AG09309 (cell line): ENCODE results near the gene OAT.
A peak's percentile ranks its signal among the peaks of the same experiment; 100 is the strongest.

ENCODE experiments used
- DNase-seq: peaks from one replicate; pipeline ENCODE4 v3.0.0-alpha.2; 2010; ENCODE audit warnings: low read depth
- H3K4me3 ChIP-seq: 2 replicates; pipeline ENCODE4 v1.5.1; 2011; ENCODE audit warnings: mild to moderate bottlenecking, low read depth, low read length, moderate library complexity; ENCODE audit not compliant: control insufficient read depth
- TF ChIP-seq, protein P1 (sequence below): IDR thresholded peaks from 2 replicates; pipeline ENCODE4 v1.5.1; 2011; ENCODE audit warnings: mild to moderate bottlenecking, low read depth, low read length, inconsistent platforms; ENCODE audit not compliant: insufficient read depth, control insufficient read depth; ENCODE audit errors: missing control alignments

Gene OAT

GRCh38 chr10:124418726-124419501, at the start of gene OAT:
TSS of gene OAT (minus strand) at chr10:124418923. CDS start at chr10:124412171, 6,752 bp downstream.
- TF ChIP-seq, protein P1, sequence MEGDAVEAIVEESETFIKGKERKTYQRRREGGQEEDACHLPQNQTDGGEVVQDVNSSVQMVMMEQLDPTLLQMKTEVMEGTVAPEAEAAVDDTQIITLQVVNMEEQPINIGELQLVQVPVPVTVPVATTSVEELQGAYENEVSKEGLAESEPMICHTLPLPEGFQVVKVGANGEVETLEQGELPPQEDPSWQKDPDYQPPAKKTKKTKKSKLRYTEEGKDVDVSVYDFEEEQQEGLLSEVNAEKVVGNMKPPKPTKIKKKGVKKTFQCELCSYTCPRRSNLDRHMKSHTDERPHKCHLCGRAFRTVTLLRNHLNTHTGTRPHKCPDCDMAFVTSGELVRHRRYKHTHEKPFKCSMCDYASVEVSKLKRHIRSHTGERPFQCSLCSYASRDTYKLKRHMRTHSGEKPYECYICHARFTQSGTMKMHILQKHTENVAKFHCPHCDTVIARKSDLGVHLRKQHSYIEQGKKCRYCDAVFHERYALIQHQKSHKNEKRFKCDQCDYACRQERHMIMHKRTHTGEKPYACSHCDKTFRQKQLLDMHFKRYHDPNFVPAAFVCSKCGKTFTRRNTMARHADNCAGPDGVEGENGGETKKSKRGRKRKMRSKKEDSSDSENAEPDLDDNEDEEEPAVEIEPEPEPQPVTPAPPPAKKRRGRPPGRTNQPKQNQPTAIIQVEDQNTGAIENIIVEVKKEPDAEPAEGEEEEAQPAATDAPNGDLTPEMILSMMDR = no peak
- peak; percentile 65 for DNase-seq
- H3K4me3 ChIP-seq = peak within 1 kb of the TSS; percentile 61

DNA sequence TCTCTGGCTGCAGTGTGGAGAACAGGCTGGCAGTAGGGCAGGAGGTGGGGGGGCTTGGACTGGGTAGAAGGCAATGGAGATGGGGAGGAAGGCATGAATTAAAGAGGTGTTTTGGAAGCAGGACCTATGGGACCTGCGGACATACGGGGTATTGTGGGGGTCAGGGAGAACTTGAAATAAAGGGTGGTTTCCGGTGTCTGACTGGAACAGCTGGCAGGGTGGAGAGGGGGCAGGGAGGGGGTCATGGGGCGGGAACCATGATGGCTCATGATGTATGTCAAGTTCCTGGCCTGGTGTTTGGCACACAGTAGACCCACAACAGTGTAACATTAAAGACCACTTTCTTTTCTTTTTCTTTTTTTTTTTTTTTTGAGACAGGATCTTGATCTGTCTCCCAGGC, 48.4 kb upstream of the OAT start:
- DNase-seq = no peak
- H3K4me3 ChIP-seq = no peak overlapping the region
- TF ChIP-seq, protein P1 = no peak

- no peak overlapping the region for H3K4me3 ChIP-seq
- TF ChIP-seq, protein P1 = no peak
- no peak for DNase-seq
These were observed 47.2 kb upstream of the OAT start for GRCh38 chr10:124465777-124466488.

DNA sequence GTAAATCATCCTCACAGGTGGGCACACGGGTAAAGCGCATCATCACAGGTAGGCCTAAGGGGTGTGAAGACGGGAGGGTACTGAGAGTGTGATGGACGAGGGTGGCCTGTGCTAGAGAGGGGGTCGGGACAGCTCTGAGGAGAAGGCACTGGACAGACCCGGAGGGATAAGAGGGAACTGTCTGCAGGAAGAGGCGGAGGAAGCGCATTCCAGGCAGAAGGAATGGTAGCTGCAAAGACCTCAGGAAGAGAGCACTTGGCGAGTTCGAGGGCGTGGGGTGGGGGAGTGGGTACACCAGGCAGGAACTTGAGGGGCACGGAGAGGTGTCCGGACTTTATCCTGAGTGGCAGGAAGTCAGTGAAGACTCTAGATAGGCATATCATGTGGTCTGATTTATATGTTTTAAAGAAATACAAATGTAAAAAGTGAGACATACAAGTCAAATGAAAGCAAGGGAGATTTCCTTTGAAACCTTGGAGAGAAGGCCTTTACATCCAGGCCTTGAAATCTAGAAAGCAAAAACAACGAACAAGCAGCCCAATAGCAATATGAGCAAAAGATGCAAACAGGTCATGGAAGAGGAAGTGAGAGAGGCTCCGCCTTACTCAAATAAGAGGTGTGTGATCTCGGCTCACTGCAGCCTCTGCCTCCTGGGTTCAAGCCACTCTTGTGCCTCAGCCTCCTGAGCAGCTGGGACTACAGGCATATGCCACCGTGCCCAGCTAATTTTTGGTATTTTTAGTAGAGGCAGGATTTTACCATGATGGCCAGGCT, 46.5 kb upstream of the OAT start:
- no peak for DNase-seq
- no peak overlapping the region for H3K4me3 ChIP-seq
- TF ChIP-seq, protein P1 = no peak

GRCh38 chr10:124464028-124464965, 45.6 kb upstream of the OAT start:
- no peak for DNase-seq
- no peak overlapping the region for H3K4me3 ChIP-seq
- TF ChIP-seq, protein P1 = no peak
